ENCODE results near the gene GAK.

GRCh38 chr4:884259-884658 is 47.9 kb downstream of the GAK start:
- no peak for TF ChIP-seq CTCF (IDR thresholded peaks at IDR 0.05; ENCODE audit: borderline replicate concordance, extremely low read depth, low read length, poor library complexity, severe bottlenecking)
- no peak for TF ChIP-seq EZH2 (IDR thresholded peaks at IDR 0.05; ENCODE audit: borderline replicate concordance, low read depth, low read length, severe bottlenecking)
